Cardiac fibroblast (primary cell): ENCODE measurements around the gene UNC5A.

Experiments
- DNase-seq, 2 donors: peaks; one replicate each; pipeline versions ENCODE4 v3.0.0 to v3.0.0-alpha.2; 2010; ENCODE audit warnings: low read depth in 2 of 2
- H3K4me3 ChIP-seq, 2 donors: replicated peaks in 1 of 2; 1 replicate in 1 of 2; 2 replicates in 1 of 2; pipeline ENCODE4 v1.5.1; 2011; ENCODE audit warnings: low read depth in 2 of 2, low read length in 2 of 2, mild to moderate bottlenecking in 2 of 2, moderate library complexity in 1 of 2
- TF ChIP-seq, protein P1 (sequence below): IDR thresholded peaks from one replicate; pipeline ENCODE4 v1.5.1; 2011; ENCODE audit warnings: low read depth, mild to moderate bottlenecking, low read length, inconsistent platforms

Gene UNC5A

DNA sequence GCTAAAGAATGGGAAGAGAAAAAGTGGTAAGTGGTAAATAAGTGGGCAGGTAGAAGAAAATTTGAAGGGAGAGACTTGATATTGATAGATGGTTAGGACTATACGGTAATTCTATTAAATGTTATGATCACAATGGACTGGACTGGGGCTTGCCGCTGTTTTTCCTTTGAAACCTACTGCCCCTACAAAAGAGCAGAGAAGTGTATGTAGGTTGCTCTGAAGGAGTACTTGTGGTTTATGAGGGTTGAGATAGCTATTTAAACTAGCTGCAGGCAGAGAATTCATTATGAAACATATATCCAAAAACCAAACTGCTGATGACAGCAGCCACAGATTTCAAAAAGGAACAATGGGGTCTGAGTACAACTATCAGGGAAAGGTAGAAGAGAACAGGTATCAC lies 105.5 kb downstream of the UNC5A start:
- H3K4me3 ChIP-seq: no peak overlapping the region
- TF ChIP-seq, protein P1, sequence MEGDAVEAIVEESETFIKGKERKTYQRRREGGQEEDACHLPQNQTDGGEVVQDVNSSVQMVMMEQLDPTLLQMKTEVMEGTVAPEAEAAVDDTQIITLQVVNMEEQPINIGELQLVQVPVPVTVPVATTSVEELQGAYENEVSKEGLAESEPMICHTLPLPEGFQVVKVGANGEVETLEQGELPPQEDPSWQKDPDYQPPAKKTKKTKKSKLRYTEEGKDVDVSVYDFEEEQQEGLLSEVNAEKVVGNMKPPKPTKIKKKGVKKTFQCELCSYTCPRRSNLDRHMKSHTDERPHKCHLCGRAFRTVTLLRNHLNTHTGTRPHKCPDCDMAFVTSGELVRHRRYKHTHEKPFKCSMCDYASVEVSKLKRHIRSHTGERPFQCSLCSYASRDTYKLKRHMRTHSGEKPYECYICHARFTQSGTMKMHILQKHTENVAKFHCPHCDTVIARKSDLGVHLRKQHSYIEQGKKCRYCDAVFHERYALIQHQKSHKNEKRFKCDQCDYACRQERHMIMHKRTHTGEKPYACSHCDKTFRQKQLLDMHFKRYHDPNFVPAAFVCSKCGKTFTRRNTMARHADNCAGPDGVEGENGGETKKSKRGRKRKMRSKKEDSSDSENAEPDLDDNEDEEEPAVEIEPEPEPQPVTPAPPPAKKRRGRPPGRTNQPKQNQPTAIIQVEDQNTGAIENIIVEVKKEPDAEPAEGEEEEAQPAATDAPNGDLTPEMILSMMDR: no peak
- no peak for DNase-seq

DNA sequence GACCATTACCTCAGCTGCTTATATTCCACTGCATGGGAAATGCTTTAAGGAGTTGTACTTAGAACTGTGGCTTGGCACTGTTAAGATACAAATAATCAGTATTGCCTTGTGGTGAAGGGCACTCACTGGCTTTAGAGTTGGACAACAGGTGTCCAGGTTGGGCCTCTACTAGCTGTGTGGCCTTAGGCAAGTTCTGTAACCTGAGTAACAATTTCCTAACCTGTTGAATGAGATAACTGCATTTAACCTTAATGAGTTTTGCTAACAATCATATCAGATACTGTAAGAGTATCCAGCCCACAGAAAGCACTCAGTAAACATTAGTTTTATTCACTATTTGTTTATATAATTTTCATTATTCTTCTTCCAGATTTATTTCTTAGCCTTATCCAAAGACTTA lies 106.0 kb downstream of the UNC5A start:
- no peak for DNase-seq
- H3K4me3 ChIP-seq: no peak overlapping the region
- TF ChIP-seq, protein P1: no peak

DNA sequence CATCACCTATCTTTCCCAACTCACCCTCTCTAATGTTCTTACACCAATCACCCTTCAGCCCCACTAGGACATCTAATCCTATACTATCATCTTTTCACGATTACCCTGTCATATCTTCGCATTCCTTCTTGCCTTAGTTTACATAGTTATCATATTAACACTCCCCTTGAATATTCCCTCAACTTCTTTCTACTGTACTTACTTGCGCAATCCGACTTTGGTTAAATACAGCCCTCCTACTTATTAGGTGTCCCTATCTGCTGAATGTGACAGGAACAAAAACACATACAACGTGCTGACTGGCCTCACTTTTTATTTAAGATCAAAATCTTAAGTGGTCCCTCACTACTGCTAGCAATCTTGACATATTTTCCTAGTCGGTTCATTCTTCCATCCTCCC lies 108.3 kb downstream of the UNC5A start:
- no peak overlapping the region for H3K4me3 ChIP-seq
- TF ChIP-seq, protein P1: no peak
- DNase-seq: no peak

DNA sequence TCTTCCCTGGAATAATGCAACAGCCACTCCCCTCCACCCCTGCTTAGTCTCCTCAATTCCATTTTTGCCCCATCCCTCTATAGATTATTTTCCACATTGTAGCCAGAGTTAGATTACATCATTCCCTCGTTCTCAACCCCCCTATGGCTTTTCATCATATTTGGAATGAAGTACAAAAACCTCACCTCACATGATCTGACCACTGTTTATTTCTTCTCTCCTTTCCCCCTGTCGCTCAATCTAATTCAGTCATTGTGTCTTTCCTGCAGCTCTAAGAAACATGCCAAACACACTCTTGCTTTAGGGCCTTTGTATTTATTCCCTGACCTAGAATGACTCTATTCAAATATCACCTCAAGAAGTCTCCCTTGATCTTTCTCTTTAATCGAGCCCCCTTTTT lies 111.4 kb downstream of the UNC5A start:
- H3K4me3 ChIP-seq: no peak overlapping the region
- no peak for DNase-seq
- TF ChIP-seq, protein P1: no peak

DNA sequence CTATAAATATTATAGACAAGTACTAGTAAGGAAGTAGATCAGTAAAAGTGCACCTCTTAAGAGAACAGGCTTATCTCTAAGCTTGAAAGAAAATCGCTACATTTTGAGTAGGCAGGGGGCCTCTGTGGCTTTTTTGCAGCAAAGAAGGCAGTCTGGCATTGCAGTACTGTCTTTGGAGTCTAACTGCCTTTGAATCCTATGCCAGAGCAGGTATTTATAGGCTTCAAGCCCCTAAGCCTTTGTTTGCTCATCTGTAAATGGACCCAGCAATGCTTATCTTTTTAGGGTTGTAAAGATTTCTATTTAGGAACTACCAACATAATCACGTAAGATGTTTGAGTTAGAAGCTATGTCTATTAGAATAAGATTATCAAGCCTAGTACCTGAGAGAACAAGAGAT lies 112.5 kb downstream of the UNC5A start:
- TF ChIP-seq, protein P1: no peak
- no peak overlapping the region for H3K4me3 ChIP-seq
- DNase-seq: no peak

DNA sequence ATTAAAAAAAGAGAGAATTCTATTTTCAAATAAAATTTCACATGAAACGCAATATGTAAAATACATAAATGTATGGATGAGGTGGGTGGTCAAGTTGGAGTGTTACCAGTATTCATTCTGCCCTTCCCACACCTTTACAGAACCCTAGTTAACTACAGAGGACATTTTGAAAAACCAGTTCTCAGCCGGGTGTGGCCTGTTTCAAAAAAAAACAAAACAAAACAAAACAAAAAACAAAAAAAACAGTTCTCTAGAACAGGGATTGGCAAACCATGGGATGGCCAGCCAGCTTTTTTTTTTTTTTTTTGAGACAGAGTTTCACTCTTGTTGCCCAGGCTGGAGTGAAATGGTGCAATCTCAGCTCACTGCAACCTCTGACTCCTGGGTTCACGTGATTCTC lies 117.2 kb downstream of the UNC5A start:
- DNase-seq: peak in 1 of 2 donors; percentile 4
- no peak overlapping the region for H3K4me3 ChIP-seq
- TF ChIP-seq, protein P1: no peak

DNA sequence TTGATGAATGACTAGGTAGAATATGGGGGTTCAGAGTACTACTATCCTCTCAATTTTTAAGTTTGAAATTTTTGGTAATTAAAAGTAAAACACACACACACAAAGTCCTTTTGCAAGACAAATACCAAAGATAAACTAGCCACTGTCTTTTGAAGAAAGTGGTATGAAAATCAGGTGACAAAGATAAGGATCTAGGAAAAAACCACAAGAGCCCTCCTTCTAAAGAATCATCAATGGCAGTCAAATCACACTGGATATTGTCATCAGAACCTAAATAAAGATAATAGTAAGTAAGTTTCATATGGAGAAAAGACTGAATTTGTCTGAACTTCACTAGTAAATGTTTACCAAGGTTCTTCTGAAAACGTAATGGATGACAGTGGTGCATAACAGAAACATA lies 119.3 kb downstream of the UNC5A start:
- no peak for DNase-seq
- TF ChIP-seq, protein P1: no peak

More for the DNA sequence above, 119.3 kb downstream of the UNC5A start:
- no peak overlapping the region for H3K4me3 ChIP-seq
